ENCODE measurements around the gene NCMAP.

GRCh38 chr1:24578846-24579245 lies 23.0 kb downstream of the NCMAP start:
- TF ChIP-seq POLR2A (IDR thresholded peaks at IDR 0.05; ENCODE audit: low read length) (no peak), GATA1 (IDR thresholded peaks at IDR 0.05; ENCODE audit: low read depth, low read length) (no peak)

All from erythroblast (primary cell).